Astrocyte (in vitro differentiated cells and primary cell): ENCODE results near the gene PRRT1B.

ENCODE experiments used
- EZH2 ChIP-seq: IDR thresholded peaks from 2 replicates; pipeline ENCODE4 v1.6.1; 2012; ENCODE audit warnings: mild to moderate bottlenecking, low read length, inconsistent platforms; ENCODE audit not compliant: insufficient read depth
- TF ChIP-seq, protein P1 (sequence below): IDR thresholded peaks from 2 replicates; pipeline ENCODE4 v1.5.1; 2011; ENCODE audit warnings: low read depth, mild to moderate bottlenecking, inconsistent platforms, low read length, moderate library complexity; ENCODE audit not compliant: insufficient read depth

DNA sequence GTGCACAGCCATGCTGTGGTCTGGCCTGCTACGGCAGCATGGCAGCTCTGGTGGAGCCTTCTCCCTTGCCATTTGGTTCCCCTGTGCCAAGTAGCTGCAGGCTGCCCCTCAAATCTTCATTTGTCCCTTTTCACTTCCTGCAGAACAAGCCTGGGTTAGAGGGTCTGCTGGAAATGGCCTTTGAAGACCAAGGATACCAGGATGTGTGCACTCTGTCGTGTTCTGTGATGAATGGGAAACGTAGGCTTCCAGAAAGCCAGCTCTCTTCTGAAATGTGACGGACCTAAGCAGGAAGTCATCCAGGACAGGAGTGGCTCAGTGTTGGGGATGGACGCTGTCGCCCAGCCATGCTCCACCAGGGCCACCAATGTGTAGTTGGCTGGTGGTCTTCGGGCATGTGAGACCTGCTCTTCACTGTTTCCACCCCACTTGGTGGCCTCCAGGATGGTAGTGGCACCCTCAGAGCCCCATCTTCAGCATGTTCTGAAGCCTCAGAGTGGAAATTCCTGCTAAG lies 46.0 kb upstream of the PRRT1B start:
- TF ChIP-seq, protein P1, sequence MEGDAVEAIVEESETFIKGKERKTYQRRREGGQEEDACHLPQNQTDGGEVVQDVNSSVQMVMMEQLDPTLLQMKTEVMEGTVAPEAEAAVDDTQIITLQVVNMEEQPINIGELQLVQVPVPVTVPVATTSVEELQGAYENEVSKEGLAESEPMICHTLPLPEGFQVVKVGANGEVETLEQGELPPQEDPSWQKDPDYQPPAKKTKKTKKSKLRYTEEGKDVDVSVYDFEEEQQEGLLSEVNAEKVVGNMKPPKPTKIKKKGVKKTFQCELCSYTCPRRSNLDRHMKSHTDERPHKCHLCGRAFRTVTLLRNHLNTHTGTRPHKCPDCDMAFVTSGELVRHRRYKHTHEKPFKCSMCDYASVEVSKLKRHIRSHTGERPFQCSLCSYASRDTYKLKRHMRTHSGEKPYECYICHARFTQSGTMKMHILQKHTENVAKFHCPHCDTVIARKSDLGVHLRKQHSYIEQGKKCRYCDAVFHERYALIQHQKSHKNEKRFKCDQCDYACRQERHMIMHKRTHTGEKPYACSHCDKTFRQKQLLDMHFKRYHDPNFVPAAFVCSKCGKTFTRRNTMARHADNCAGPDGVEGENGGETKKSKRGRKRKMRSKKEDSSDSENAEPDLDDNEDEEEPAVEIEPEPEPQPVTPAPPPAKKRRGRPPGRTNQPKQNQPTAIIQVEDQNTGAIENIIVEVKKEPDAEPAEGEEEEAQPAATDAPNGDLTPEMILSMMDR, result no peak
- TF ChIP-seq EZH2, result no peak
